ENCODE results near the gene FBXW9.

The FBXW9 gene

DNA sequence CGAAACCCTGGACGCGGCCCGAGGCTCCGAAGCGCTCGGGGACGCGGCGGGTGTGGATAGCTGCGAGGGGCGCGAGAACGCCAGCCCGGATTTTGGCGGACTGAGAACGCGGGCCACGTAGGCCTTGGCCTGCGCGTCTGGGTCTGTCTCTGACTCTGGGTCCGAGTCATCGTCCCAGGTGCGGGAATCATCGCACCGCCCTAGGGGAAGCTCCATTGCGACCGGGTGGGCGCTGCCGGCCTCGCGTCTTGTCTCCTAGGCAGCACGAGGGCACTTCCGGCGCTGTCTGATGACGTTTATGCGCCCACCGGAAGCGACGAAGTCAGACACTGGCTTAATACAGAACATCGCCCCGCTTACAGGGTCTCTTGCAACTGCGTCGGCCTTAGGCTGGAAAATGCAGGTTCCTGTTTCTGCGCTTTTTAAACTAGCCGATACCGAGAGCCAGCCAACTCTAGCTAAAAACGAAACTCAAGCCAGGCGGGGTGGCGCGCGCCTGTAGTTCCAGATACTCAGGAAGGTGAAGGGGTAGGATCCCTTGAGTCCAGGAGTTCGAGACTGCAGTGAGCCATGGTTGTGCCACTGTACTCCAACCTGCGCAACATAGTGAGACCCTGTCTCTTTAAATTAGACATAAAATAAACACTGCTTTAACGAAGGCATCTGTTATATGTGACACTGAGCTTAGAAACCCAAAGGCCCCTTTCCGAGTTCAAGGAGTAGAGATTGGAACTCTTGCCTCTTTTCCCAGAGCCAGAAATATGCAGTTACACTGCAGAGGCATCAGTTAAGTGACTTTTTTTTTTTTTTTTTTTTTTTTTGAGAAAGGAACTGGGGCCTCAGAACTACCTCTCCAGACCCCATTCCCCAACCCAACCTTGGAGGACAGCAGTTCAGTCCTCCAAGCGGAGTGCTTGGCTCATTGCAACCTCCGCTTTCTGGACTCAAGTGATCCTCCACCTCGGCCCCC, at the start of gene FBXW9:
Gene FBXW9, minus strand, starts transcription at position 266 of the 970 bp plus-strand sequence. Its CDS starts 50 bp downstream, at position 216.
- H3K9me3 ChIP-seq (ENCODE audit: control insufficient read depth in 2 of 2, low read length in 2 of 2): no peaks in the 10 kb centered on the region
- peak within 1 kb of the TSS; percentile 53 to 79 for H3K9ac ChIP-seq (ENCODE audit: low read depth in 1 of 2, low read length in 2 of 2)

DNA sequence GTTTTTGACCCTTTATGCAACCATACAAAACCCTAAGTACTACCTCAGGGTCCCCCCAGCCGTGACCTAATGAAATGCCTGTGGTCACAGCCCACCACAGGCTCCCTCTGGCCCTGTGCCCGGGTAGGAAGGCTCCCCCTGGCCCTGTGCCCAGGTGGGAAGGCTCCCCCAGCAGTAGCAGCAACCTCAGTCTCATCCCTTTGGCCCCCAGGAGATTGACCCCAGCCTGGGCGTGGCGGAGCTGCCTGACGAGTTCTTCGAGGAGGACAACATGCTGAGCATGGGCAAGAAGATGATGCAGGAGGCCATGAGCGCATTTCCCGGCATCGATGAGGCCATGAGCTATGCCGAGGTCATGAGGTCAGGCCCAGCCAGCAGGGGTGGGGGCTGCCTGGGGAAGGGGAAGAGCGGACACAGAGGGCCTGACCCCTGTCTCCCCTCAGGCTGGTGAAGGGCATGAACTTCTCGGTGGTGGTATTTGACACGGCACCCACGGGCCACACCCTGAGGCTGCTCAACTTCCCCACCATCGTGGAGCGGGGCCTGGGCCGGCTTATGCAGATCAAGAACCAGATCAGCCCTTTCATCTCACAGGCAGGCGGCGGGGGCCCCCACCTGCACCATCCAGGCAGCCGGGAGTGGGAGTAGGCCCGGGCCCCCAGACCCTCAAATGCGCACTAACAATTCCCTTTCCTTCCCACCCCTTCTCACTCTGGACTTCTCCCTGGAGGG, 48.9 kb upstream of the FBXW9 start:
- Histone ChIP-seq H3K4me1 (ENCODE audit: control insufficient read depth in 2 of 2, insufficient read depth in 2 of 2, low read length in 2 of 2) (peaks cover 2 to 8% of the 10 kb centered on the region in 2 donors), H3K27me3 (ENCODE audit: control insufficient read depth in 2 of 2, insufficient read depth in 2 of 2, low read length in 2 of 2) (peaks cover under 1 to 8% of the 10 kb centered on the region in 2 donors), H3K4me3 (ENCODE audit: low read length in 2 of 2) (no peak overlapping the region), H3K9ac (ENCODE audit: low read depth in 1 of 2, low read length in 2 of 2) (no peak overlapping the region), H3K27ac (ENCODE audit: low read depth in 2 of 2, low read length in 2 of 2) (no peak overlapping the region), H3K36me3 (ENCODE audit: control insufficient read depth in 2 of 2, insufficient read depth in 2 of 2, low read length in 2 of 2) (peaks cover 30 to 32% of the 10 kb centered on the region in 2 donors), H3K9me3 (ENCODE audit: control insufficient read depth in 2 of 2, low read length in 2 of 2) (peaks cover 3 to 5% of the 10 kb centered on the region in 2 donors)

More for the DNA sequence above, at the start of gene FBXW9:
- Histone ChIP-seq H3K4me3 (ENCODE audit: low read length in 2 of 2) (peak within 1 kb of the TSS; percentile 82 to 95), H3K4me1 (ENCODE audit: control insufficient read depth in 2 of 2, insufficient read depth in 2 of 2, low read length in 2 of 2) (peaks cover 10 to 13% of the 10 kb centered on the region in 2 donors), H3K27ac (ENCODE audit: low read depth in 2 of 2, low read length in 2 of 2) (peak within 1 kb of the TSS; percentile 81 to 82), H3K36me3 (ENCODE audit: control insufficient read depth in 2 of 2, insufficient read depth in 2 of 2, low read length in 2 of 2) (peaks cover 9 to 20% of the 10 kb centered on the region in 2 donors), H3K27me3 (ENCODE audit: control insufficient read depth in 2 of 2, insufficient read depth in 2 of 2, low read length in 2 of 2) (no peaks in the 10 kb centered on the region)

GRCh38 chr19:12737835-12738351, 41.5 kb upstream of the FBXW9 start:
- no peaks in the 10 kb centered on the region for H3K9me3 ChIP-seq (ENCODE audit: control insufficient read depth in 2 of 2, low read length in 2 of 2)
- peak overlapping the region; percentile 93 to 99 for H3K4me3 ChIP-seq (ENCODE audit: low read length in 2 of 2)
- peak overlapping the region; percentile 73 to 85 for H3K9ac ChIP-seq (ENCODE audit: low read depth in 1 of 2, low read length in 2 of 2)
- no peaks in the 10 kb centered on the region for H3K27me3 ChIP-seq (ENCODE audit: control insufficient read depth in 2 of 2, insufficient read depth in 2 of 2, low read length in 2 of 2)
- no peak overlapping the region for H3K27ac ChIP-seq (ENCODE audit: low read depth in 2 of 2, low read length in 2 of 2)
- H3K36me3 ChIP-seq (ENCODE audit: control insufficient read depth in 2 of 2, insufficient read depth in 2 of 2, low read length in 2 of 2): peaks cover 0 to 6% of the 10 kb centered on the region in 2 donors
- peaks cover 21 to 22% of the 10 kb centered on the region in 2 donors for H3K4me1 ChIP-seq (ENCODE audit: control insufficient read depth in 2 of 2, insufficient read depth in 2 of 2, low read length in 2 of 2)

DNA sequence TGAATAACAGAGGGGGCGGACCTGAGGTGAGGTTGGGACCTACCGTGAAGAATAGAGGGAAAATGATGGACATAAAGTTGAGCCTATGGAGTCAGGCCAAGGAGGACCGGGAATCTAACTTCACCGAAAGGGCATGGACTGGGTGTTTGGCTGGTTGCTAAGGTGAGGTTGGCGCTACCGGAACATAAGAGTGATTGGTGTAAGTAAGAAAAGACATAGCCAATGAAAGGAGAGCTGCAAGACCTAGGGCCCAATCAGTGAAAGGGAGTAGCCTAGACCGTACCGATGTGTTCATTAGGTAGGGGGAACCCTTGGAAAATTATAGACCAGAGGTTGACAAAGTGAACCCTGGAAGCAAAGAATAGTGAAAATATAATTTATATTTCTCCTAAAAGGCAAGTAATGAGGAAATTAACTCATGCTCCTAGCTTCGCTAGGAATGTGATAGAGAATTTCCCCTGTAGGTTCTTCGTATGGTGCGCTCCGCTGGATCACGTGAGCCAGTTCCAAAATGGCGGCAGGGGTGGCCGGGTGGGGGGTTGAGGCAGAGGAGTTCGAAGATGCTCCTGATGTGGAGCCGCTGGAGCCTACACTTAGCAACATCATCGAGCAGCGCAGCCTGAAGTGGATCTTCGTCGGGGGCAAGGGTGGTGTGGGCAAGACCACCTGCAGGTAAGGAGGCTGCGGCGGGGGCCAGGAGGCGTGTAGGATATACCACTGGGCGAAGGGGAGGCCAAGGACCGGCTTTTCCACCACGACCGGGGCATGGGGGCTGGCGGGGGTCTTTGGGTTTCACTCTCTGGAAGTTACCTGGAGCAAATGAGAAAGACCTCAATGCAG, 40.8 kb upstream of the FBXW9 start, which contains the start of gene GET3:
Gene GET3, plus strand, starts transcription at position 503 of the 840 bp plus-strand sequence. Its CDS starts 9 bp downstream, at position 512.
- H3K27ac ChIP-seq (ENCODE audit: low read depth in 2 of 2, low read length in 2 of 2): peak within 1 kb of the TSS; percentile 68 to 79
- H3K4me3 ChIP-seq (ENCODE audit: low read length in 2 of 2): peak within 1 kb of the TSS; percentile 93 to 99
- peak within 1 kb of the TSS; percentile 73 to 85 for H3K9ac ChIP-seq (ENCODE audit: low read depth in 1 of 2, low read length in 2 of 2)
- peaks cover 0 to 7% of the 10 kb centered on the region in 2 donors for H3K36me3 ChIP-seq (ENCODE audit: control insufficient read depth in 2 of 2, insufficient read depth in 2 of 2, low read length in 2 of 2)
- H3K27me3 ChIP-seq (ENCODE audit: control insufficient read depth in 2 of 2, insufficient read depth in 2 of 2, low read length in 2 of 2): no peaks in the 10 kb centered on the region
- peaks cover 26% of the 10 kb centered on the region in 2 donors for H3K4me1 ChIP-seq (ENCODE audit: control insufficient read depth in 2 of 2, insufficient read depth in 2 of 2, low read length in 2 of 2)
- H3K9me3 ChIP-seq (ENCODE audit: control insufficient read depth in 2 of 2, low read length in 2 of 2): no peaks in the 10 kb centered on the region

DNA sequence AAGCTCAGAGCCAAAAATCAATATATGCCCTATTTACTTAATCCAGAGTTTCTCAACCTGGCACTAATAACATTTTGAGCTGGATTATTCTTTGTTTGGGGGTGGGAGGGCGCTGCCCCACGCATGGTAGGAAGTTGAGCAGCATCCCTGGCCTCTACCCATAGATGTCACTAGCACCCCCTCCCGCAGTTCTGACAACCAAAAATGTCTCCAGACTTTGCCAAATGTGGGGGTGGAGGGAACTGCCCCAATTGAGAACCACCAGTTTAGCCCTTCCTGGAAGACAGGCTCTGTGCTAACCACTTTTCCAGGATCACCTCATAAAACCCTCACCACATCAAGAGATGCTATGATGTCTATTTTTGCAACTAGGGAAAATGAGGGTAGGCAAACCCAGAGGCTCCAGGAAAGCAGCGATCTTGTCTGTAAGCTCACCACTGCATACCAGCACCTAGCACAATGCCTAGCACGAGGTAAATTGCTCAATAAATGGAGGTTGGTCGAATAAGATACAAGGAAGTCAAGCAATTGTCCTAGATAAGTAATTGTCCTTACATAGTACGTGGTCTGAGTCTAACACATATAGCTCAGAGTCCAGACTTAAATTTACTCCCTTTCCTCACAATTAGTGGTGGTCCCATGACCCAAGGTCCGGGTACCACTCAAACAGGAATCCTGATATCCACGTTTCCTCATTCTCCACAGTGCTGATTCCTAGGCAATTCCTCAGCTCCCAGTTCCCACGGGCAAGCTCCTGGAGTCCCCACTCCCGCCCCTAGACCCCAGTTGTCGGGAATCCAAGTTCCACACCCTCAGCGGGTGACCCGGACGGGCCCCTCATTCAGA, 37.2 kb upstream of the FBXW9 start:
- Histone ChIP-seq H3K36me3 (ENCODE audit: control insufficient read depth in 2 of 2, insufficient read depth in 2 of 2, low read length in 2 of 2) (peaks cover 25 to 34% of the 10 kb centered on the region in 2 donors), H3K9ac (ENCODE audit: low read depth in 1 of 2, low read length in 2 of 2) (peak overlapping the region; percentile 94 to 97), H3K27me3 (ENCODE audit: control insufficient read depth in 2 of 2, insufficient read depth in 2 of 2, low read length in 2 of 2) (no peaks in the 10 kb centered on the region), H3K4me1 (ENCODE audit: control insufficient read depth in 2 of 2, insufficient read depth in 2 of 2, low read length in 2 of 2) (peaks cover 28 to 29% of the 10 kb centered on the region in 2 donors), H3K27ac (ENCODE audit: low read depth in 2 of 2, low read length in 2 of 2) (peak overlapping the region; percentile 93 to 94), H3K9me3 (ENCODE audit: control insufficient read depth in 2 of 2, low read length in 2 of 2) (no peaks in the 10 kb centered on the region), H3K4me3 (ENCODE audit: low read length in 2 of 2) (peak overlapping the region; percentile 91 to 94)

DNA sequence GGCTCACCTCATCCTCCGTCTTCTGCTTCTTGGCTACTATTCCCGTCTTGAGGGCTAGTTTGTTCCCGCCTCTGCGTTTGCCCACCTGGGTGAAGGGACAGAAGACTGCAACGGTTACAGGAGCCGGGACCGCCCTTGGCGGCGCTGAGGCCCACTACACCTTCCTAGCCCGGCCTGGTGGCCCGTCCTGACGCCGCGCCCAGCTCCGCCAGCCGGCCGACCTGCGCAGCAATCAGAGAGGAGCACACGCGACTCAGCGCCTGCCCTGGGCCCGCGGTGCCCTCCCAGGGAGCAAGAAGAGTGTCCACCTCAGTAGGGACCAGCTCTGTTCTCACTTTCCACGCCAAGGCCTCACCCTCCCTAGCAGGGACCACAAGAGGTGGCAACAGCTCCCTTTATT, 34.9 kb upstream of the FBXW9 start:
- Histone ChIP-seq H3K27me3 (ENCODE audit: control insufficient read depth in 2 of 2, insufficient read depth in 2 of 2, low read length in 2 of 2) (no peaks in the 10 kb centered on the region), H3K4me1 (ENCODE audit: control insufficient read depth in 2 of 2, insufficient read depth in 2 of 2, low read length in 2 of 2) (peaks cover 15 to 18% of the 10 kb centered on the region in 2 donors), H3K36me3 (ENCODE audit: control insufficient read depth in 2 of 2, insufficient read depth in 2 of 2, low read length in 2 of 2) (peaks cover 30 to 38% of the 10 kb centered on the region in 2 donors), H3K9ac (ENCODE audit: low read depth in 1 of 2, low read length in 2 of 2) (no peak overlapping the region), H3K9me3 (ENCODE audit: control insufficient read depth in 2 of 2, low read length in 2 of 2) (no peaks in the 10 kb centered on the region), H3K27ac (ENCODE audit: low read depth in 2 of 2, low read length in 2 of 2) (no peak overlapping the region), H3K4me3 (ENCODE audit: low read length in 2 of 2) (no peak overlapping the region)

DNA sequence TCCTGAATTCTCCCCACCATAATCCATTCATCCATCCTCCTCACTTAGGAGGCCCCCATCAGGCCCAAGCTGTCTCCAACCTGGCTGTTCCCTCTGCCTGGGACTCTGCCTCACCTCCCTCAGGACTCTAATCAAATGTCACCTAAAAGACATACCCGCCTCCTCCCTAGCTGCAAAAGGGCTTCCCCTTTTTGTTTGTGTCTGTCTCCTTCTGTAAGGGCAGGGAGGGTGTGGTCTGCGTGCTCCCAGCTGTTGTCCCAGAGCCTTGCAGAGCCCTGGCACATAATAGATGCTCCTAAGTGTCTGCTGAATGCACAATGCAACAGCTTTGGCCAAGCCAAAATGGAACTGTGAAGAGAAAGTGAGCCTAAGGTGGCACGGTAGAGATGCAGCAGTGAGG, 33.6 kb upstream of the FBXW9 start:
- H3K9ac ChIP-seq (ENCODE audit: low read depth in 1 of 2, low read length in 2 of 2): no peak overlapping the region
- peaks cover 30 to 38% of the 10 kb centered on the region in 2 donors for H3K36me3 ChIP-seq (ENCODE audit: control insufficient read depth in 2 of 2, insufficient read depth in 2 of 2, low read length in 2 of 2)
- no peak overlapping the region for H3K4me3 ChIP-seq (ENCODE audit: low read length in 2 of 2)
- H3K27me3 ChIP-seq (ENCODE audit: control insufficient read depth in 2 of 2, insufficient read depth in 2 of 2, low read length in 2 of 2): no peaks in the 10 kb centered on the region
- peaks cover 15 to 16% of the 10 kb centered on the region in 2 donors for H3K4me1 ChIP-seq (ENCODE audit: control insufficient read depth in 2 of 2, insufficient read depth in 2 of 2, low read length in 2 of 2)
- H3K9me3 ChIP-seq (ENCODE audit: control insufficient read depth in 2 of 2, low read length in 2 of 2): no peaks in the 10 kb centered on the region
- H3K27ac ChIP-seq (ENCODE audit: low read depth in 2 of 2, low read length in 2 of 2): no peak overlapping the region

- no peak overlapping the region for H3K4me3 ChIP-seq (ENCODE audit: low read length in 2 of 2)
- H3K36me3 ChIP-seq (ENCODE audit: control insufficient read depth in 2 of 2, insufficient read depth in 2 of 2, low read length in 2 of 2): peaks cover 30 to 38% of the 10 kb centered on the region in 2 donors
- H3K27me3 ChIP-seq (ENCODE audit: control insufficient read depth in 2 of 2, insufficient read depth in 2 of 2, low read length in 2 of 2): no peaks in the 10 kb centered on the region
- no peaks in the 10 kb centered on the region for H3K9me3 ChIP-seq (ENCODE audit: control insufficient read depth in 2 of 2, low read length in 2 of 2)
- no peak overlapping the region for H3K9ac ChIP-seq (ENCODE audit: low read depth in 1 of 2, low read length in 2 of 2)
- H3K4me1 ChIP-seq (ENCODE audit: control insufficient read depth in 2 of 2, insufficient read depth in 2 of 2, low read length in 2 of 2): peaks cover 15 to 18% of the 10 kb centered on the region in 2 donors
- H3K27ac ChIP-seq (ENCODE audit: low read depth in 2 of 2, low read length in 2 of 2): no peak overlapping the region
Observed at GRCh38 chr19:12727745-12728433, 31.5 kb upstream of the FBXW9 start.
